ES-I3 (cell line): ENCODE results near the gene TEPSIN.

ENCODE experiments used
- H3K36me3 ChIP-seq: 2 replicates; pipeline ENCODE4 v1.6.1; 2013; ENCODE audit warnings: mild to moderate bottlenecking, low read length, control low read depth, moderate library complexity; ENCODE audit not compliant: insufficient read depth
- H3K4me1 ChIP-seq: 2 replicates; pipeline ENCODE4 v1.6.1; 2013; ENCODE audit warnings: mild to moderate bottlenecking, control low read depth, low read length; ENCODE audit not compliant: insufficient read depth
- H3K9ac ChIP-seq: 2 replicates; pipeline ENCODE4 v1.6.1; 2013; ENCODE audit warnings: low read depth, mild to moderate bottlenecking, low read length, moderate library complexity
- H3K9me3 ChIP-seq: 2 replicates; pipeline ENCODE4 v1.6.1; 2013; ENCODE audit warnings: mild to moderate bottlenecking, low read length, moderate library complexity; ENCODE audit not compliant: control insufficient read depth, insufficient read depth

Gene TEPSIN

DNA sequence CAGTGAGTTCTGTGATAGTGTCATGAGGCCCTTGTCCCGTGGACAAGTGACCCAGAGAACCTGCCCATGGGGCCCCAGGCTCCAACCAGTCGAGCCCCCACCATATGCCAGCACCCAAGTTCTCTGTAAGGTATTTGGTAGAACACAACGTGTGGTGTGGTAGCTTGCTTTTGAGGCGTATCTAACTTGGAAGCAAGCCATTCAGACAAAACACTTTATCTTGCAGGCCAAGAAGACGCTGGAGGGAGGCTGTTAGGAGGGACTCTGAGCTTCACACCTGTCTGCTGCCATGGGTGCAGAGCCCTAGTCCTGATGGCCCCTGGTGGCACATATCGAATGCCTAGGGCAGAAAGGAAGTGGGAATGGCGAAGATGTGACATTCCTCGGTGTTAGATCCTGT lies 1.9 kb upstream of the TEPSIN start:
- Histone ChIP-seq H3K9me3 (no peaks in the 10 kb centered on the region), H3K4me1 (peaks cover 19% of the 10 kb centered on the region), H3K36me3 (no peaks in the 10 kb centered on the region), H3K9ac (no peak overlapping the region)

DNA sequence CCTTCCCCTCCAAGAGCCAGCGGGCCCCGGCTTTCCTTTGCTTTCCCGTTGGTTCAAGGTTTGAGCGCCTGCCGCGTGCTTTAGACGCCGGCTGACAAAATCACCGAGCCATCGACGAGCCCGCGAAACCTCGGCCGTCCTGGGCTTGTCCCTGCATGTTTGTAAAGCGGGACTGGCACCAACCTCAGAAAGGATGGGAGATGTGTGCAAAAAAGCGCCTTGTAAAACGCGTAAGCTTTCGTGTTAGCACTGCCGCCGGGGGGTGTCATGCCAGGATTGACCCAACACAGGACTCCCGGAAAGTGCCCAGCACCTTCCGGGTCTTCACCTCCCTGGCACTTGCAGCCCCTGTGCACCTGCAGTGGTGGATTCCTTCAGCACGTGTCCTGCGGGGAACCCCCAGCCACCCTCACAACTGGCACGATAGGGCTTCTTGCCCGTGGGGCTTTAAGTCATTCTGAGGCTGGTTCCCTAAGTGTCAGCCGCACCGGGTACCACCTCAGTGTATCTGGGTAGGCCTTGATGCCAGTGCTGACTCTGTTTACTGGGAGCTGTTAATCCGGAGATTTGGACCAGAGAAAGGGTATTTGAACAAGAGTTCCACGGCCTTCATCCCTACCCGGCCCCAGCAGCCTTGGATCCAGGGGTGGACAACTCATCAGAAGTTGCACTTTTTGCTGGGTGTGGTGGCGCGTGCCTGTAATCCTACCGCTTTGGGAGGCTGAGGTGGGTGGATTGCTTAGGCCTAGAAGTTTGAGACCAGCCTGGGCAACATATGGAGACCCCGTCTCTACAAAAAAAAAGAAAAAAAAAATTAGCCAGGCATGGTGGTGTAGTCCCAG lies 1.1 kb upstream of the TEPSIN start:
- Histone ChIP-seq H3K9me3 (no peaks in the 10 kb centered on the region), H3K36me3 (no peaks in the 10 kb centered on the region), H3K9ac (peak overlapping the region; percentile 64), H3K4me1 (peaks cover 19% of the 10 kb centered on the region)

DNA sequence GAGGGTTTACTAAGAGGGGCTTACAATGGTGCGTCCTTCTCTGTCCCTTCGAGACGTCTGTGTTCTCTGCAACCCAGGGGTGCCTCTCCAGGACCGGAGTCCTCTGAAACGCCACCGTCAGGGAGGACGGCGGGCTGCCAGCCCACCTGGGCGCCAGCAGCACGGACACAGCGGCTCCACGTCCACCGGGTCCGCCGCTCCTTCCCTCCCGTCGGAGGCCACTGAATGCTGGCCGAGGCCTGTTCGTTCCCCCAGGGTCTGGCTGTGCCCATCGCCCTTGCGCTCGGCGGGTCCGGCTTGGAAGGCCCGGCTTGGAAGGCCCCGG lies 403 bp downstream of the TEPSIN start:
- peaks cover 19% of the 10 kb centered on the region for H3K4me1 ChIP-seq
- H3K9me3 ChIP-seq: no peaks in the 10 kb centered on the region
- no peaks in the 10 kb centered on the region for H3K36me3 ChIP-seq
- peak overlapping the region; percentile 64 for H3K9ac ChIP-seq

DNA sequence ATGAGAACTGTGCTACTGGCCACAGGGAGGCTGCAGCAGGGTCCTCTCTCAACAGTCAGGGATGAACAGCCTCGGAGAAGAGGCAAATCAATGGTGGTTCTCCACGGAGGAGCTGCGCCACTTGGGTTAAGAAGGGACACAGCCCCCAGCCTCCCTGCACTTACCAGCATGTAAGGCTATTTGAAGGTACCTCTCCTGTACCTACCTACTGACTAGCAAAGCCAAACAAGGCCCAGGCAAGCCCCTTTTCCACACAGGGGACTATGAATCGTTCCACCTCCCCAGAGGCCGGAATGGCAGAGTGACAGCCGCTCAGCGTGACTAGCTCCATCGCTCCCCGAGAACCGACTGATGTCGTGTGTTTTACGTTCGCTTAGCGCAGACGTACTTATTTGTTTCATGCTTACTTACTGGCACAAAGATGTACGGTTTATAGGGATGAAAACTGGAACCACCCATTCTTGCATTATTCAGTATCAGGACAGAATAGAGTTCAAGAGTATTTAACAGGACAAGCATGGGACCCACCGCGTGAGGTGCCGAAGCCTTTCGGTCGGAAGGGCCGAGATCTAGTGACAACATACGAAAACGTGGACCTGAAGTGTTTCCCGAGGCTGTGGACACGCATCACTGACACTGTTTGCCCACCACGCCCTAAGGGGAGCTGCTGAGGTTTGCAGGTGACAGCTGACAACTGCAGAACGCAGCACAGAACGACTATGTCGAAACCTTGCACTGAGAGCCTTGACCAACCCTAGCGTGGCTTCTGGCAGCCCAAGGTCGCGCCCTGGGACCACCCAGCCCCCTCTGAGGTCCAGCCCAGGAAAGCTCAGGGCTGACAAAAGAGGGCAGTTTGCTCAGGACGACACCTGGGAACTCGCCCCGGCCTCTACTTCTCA lies 1.0 kb downstream of the TEPSIN start:
- Histone ChIP-seq H3K9me3 (no peaks in the 10 kb centered on the region), H3K36me3 (no peaks in the 10 kb centered on the region), H3K4me1 (peaks cover 18% of the 10 kb centered on the region)

DNA sequence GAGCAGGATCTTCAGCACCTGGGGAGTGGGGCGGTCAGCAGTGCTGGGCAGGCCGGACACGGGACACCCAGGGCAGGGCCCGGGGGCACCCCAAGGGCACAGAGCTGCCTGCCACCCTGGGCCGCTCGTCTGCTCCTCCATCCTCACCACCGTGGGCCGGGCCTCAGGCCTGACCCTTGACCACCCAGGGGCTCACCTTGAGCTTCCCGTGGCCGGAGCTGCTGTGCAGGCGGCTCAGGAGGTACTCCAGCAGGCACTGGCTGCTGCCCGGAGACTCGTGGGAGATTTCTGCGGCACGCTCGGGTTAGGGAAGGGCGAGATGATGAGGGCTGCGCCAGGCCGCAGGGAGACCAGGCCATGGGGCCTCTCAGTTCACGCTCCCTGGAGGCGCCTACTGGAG lies 2.1 kb downstream of the TEPSIN start:
- no peaks in the 10 kb centered on the region for H3K36me3 ChIP-seq

More for the DNA sequence above, 1.0 kb downstream of the TEPSIN start:
- peak overlapping the region; percentile 64 for H3K9ac ChIP-seq

DNA sequence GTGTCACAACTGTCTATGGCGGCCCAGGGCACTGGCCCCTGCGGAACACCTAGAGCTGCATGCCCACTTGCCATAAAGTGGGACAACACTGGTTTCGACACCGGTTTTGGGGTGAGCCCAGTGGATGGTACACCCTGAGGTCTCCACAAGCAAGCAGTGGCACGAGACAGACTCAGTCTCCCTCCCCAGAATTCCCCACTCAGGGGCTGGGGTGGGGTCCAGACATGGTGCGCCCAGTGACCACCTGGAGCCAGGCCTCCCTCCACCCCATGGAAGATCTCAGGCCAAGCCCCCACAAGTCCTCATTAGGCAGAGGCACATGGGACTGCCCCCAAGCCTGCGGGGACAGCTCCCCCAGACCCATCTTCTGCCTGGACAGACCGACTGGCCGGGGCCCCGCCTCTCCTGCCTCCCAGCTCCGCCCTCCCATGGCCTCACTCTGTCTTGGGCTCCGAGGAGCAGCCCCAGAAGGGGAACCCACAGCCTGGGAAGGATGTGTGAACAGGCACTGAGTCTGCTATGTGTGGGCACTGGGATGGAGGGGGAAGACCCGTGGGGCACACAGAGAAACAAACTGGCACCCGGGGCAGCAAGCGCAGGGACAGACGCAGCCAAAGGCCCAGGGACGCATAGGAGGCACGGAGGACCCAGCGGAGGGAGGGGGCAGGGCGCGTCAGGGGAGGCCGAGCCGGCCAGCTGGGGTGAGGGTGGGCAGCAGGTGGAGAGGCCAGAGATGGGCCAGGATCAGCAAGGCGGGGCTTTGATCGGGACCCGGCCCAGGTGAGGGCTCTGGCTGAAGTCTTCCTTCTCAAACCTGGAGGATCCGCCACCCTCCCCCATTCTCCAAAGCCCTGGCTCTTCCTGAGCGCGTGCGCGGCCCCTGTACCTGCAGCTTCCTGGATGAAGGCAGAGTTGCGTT lies 2.8 kb downstream of the TEPSIN start:
- peaks cover 9% of the 10 kb centered on the region for H3K4me1 ChIP-seq
- H3K9me3 ChIP-seq: no peaks in the 10 kb centered on the region
- H3K36me3 ChIP-seq: no peaks in the 10 kb centered on the region
- H3K9ac ChIP-seq: no peak overlapping the region

More for the DNA sequence above, 2.1 kb downstream of the TEPSIN start:
- no peak overlapping the region for H3K9ac ChIP-seq
- no peaks in the 10 kb centered on the region for H3K9me3 ChIP-seq
- H3K4me1 ChIP-seq: peaks cover 9% of the 10 kb centered on the region

DNA sequence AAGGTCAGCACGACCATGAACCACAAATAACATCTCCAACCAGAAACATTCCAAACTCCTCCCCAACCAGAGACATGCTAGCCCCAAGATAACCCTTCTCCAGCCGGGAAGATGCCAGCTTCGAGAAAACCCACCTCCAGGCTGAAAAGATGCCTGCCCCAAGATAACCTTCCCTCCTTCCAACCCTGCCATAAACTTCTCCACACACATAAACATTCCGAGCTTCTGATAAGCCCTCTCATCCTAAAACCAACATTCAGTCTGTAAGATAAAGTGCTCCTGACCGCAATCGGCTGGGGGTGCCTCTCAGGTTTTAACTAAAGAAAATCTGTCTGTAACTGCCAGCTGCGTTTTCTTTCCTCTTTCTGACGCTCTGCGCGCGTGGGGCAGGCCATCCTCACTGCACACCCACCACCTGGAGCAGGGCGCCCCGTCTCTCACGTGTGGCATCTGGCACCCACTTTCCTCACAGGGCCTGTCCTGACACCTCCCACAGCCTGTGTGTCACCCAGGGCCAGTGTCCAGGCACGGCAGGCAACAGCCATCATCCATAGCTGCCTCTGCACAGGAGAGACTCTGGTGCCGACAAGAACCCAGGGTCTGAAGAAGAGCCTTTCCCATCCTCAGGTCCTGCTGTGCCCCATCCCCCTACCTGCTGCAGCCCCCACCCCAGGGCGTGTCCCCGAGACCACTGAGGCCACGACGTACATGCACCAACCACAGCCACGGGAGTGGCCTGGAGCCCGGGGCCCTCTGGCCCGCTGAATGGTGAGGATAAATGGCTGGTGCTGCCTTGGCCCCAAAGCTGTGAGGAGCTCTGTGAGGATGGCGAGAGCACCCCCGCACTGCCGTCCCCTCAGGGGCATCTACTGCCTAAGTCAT lies 3.7 kb downstream of the TEPSIN start:
- Histone ChIP-seq H3K9ac (no peak overlapping the region), H3K9me3 (no peaks in the 10 kb centered on the region), H3K4me1 (peaks cover 8% of the 10 kb centered on the region), H3K36me3 (no peaks in the 10 kb centered on the region)

DNA sequence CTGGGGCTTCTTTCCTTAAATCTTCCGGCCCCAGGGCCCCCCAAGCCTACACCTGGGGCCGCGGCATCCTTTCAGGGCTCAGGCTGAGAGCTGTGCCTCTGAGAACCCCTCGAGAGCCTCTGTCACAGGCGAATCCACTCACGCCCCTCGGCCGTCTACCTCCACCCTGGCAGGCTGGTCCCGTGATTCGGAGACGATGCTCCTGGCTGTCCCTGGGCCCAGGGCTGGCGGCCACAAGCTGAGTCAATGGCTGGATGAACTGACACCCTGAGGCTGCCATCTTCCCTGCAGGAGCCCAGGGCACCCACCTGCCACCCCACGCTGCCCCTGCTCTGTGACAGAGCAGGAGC lies 4.4 kb downstream of the TEPSIN start:
- H3K36me3 ChIP-seq: peaks cover 3% of the 10 kb centered on the region; the same call in 1 of the 2 replicates
- peaks cover 5% of the 10 kb centered on the region for H3K4me1 ChIP-seq
- no peak overlapping the region for H3K9ac ChIP-seq
- H3K9me3 ChIP-seq: no peaks in the 10 kb centered on the region

DNA sequence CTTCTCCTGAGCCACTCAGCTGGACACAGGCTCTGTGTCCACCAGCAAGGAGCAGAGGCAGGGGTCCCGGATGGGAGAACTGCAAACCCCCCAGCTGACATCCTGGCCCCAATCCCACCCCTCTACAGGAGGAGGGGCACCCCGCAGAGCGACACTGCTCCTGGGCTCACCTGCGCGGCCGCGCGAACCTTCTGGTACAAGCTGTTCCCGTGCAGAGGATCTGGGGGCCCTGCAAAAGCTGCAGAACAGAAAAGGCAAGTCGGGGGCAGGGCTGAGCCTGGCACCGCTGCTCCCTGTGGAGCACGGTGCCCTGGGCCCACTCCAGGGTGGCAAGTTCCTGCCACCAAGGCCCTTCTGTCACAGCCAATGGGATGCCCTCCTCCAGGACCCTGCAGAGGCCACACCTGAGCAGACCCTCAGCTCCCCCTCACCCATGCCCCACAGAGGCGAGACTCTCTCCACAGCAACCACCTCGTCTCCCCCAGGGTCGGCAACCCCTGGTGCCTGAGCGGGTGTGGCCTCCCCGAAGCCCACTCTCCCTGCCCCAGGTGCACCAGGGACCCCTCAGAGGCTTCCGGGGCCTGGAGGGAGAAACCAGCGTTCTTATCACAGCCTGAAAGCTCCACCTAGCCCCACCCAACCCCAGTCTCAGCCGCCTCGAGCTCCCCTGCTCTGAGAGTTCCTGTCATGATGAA lies 4.9 kb downstream of the TEPSIN start:
- Histone ChIP-seq H3K36me3 (peaks cover 3% of the 10 kb centered on the region; the same call in 1 of the 2 replicates), H3K4me1 (peaks cover 5% of the 10 kb centered on the region), H3K9me3 (no peaks in the 10 kb centered on the region), H3K9ac (no peak overlapping the region)

DNA sequence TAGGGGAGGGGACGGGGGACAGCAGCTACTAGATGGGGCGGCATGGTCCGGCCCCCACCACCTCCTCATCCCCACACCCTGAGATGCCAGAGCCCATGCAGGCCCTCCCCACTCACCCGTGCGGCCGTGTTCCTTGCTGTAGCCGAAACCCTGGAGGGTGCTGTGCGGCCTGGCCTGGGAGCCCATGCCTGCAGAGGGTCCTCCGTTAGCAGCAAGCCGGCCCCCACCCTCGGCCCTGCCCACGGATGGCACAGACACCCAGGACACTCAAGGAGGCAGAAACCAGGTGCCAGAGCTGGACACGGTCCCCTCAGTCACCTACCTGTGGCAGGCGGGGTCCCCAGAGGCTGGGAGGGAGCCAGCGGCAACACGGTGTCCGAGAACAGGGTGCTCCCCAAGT lies 5.5 kb downstream of the TEPSIN start:
- Histone ChIP-seq H3K4me1 (peaks cover 5% of the 10 kb centered on the region), H3K9ac (no peak overlapping the region), H3K36me3 (peaks cover 3% of the 10 kb centered on the region; the same call in 1 of the 2 replicates), H3K9me3 (no peaks in the 10 kb centered on the region)

DNA sequence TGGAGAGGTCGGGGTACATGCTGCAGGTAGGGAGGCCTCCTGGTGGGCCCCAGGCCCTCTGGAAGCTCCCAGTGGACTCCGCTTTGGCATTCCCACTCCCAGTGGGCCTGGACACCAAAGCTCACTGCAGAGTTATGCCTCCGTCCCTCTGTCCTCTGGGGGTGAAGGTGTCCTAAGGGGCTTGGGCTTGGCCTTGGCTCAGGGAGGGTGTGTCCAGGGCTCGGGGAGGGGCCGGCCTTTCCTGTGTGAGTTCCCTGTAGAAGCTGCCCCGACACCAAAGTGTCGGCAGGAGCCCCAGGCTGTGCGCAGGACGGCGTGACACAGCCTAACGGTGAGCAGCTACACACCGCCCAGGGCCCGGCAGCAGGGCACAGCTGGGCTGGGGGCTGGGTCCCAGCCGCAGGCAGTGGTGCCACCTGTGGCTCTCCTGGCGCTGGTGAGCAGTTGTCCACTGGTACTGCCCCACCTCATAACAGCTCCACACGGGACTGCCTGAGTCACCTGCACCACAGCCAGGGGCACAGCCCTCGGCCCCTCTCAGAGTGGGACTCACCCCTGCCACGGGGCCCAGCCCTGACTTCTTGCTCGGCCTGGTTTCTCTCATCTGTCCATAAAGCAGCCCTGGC lies 6.1 kb downstream of the TEPSIN start:
- Histone ChIP-seq H3K9ac (no peak overlapping the region), H3K4me1 (no peaks in the 10 kb centered on the region), H3K36me3 (peaks cover 3% of the 10 kb centered on the region; the same call in 1 of the 2 replicates), H3K9me3 (no peaks in the 10 kb centered on the region)

DNA sequence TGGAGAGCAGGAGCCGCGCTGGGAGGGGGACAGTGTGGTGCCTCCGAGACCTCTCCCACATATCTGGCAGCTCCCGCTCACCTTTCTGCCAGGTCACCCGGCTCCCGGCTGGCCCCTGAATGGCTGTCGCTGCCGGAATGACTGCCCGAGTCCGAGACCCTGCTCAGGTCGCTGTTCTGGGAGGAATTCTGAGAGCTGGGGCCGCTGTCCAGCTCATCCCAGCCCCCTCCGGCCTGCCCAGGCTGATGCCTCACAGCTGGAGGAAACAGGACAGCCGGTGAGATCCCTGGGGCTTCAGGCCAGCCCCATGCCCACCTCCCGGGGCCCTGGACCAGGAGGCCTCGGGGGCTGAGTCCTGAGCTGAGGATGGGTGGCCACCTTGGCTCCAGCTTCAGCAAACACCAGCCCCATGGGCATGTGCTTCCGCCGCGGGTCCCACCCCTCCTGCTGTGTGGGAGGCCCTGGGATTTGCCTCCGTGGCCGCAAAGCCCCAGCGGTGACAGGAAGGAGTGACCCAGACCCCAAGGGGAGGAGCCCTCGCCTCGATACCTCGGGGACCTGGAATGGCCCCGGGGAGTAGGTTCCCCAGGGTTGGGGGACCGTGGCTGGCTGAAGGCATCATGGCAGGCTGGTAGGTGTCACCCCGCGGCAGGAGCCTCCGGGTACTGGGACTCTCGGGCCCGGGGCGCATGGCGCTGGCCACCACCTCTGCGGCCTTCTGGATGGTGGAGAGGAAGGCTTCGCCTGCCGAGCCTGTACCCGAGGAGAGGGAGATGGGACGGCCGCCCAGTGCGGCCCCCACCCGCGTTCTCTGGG lies 6.9 kb downstream of the TEPSIN start:
- Histone ChIP-seq H3K9ac (no peak overlapping the region), H3K4me1 (no peaks in the 10 kb centered on the region), H3K9me3 (0 out of 2 replicates have a peak, but pooled peaks cover 3% of the 10 kb centered on the region), H3K36me3 (peaks cover 3% of the 10 kb centered on the region; the same call in 1 of the 2 replicates)
